HG03521 (cell line): ENCODE data around the gene HOXA11.
A peak's percentile ranks its signal among the peaks of the same experiment; 100 is the strongest.

Source experiments
- ATAC-seq: cut with Tn5 transposase; IDR thresholded peaks from one replicate; pipeline ENCODE4 v1.9.1; 2021; ENCODE audit warnings: mild to moderate bottlenecking, moderate library complexity; ENCODE audit not compliant: unreplicated experiment

HOXA11 gene

DNA sequence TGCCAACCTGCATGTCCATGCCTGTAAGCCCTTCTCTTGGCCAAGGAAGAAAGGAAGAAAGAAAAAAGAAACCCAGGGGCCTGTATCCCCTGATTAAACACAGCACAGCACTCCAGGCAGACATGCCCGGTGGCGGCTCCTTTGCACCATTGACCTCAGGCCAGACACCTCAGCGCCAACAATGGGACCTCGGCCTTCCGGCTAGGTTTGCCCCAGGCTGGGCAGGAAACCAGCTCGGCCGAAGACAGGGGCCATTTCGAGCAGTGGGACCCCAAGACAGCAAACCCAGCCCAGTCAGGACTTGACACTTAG lies 13.8 kb downstream of the HOXA11 start:
- no peak for ATAC-seq

DNA sequence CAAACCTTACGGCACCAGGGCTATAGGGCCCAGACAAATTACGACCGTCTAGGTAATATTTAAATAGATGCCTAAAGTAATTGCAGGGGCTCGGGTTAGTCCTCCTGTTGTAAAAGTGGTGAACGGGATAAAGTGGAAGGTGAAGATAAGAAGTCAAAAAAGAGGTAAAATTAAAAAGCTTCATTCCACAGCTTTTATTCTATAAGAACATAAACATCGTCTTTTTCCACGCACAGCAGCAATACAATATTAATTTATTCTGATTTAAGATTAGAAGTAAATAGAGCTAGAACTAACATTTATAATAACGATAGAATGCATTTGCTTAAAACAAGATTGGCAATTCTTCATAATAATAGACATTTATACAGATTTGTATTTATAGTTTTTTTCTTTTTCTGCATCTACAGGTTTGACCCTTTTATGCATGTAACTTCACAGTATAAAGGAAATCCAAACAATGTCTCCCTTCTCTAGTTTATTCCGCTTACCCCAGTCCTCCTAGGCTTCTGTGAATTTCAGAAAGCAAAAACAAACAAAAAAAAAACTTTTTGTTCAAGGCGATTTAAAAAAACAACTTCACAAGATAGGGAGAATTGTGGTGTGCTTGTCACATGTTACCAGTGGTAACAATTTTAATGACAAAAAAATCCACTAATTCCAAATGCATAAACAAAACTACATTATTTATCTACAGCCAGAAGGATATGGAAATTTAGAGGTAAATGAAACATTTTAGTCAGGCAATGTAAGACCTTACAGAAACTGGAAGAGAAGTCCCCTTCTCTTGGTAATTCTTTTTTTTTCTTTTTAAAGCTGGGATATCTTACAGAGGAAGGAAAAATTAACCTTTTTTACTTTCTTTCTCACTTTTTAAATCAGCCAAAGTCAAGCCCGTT lies 14.4 kb downstream of the HOXA11 start:
- ATAC-seq: no peak

DNA sequence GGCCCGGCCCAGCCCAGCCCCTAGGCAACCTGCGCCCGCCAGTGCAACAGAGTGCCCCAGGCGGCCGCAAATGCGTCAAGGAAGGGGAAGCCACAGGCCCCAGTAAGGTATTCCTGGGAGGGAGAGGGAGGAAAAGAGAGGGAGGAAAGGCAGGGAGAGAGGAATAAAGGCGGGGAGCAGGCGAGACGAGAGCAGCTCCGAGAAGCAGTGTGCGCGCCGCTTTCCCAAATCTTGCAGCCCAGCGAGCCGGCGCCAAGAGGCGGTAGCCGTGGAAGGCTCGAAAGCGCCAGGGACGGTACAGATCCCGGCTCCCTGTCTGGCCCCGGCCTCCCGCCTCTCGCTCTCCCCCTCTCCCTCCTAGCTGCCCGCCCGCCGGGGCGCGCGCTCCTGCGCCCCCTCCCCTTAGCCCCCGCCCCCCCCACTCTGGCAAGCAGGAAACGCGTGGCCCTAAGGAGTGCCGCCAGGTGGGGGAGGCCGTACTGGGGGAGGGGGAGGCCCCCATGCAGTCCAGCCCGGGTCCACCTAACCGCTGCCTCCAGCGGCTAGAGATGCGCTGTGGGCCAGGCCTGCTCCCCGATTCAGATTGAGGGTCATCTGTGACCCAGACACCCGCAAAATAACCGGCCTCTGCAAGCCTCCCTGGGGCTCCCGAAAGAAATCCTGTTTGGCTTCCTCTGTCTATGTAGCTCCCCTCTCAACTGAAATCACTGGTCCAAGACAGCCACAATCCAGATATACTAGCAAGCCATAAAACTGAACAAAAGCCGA lies 15.2 kb downstream of the HOXA11 start:
- ATAC-seq: no peak

DNA sequence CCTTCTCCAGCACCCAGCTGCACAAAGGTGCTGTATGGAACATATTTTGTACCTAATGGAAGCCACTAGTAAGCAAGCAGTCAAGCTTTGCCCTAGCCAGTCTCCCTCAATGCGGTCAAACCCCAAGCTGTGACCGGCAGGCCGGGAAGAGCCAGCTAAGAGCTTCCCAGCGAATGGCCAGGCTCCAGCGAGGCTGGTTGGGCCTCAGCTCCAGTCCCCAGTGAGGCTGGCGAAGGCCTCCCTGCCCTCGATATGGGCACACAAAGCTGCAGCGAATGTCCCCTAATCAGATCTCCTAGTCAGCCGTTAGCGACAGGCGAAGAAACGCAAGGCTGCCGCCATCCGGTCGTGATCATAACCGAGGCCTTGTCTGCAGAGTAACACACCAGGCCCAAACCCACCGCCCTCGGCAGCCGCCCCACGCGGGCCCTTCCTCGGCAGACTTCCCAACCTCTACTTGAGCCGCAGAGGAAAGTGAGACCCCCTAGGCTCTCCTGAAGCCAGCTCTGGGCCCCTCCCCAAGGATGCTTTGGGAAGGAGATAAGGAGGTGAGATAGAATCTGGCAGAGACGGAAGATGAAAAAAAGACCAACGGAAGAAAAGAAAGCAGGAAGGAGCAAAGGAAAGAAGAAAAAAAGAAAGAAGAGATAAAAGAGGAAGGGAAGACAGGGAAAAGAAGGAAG lies 16.6 kb downstream of the HOXA11 start:
- no peak for ATAC-seq

DNA sequence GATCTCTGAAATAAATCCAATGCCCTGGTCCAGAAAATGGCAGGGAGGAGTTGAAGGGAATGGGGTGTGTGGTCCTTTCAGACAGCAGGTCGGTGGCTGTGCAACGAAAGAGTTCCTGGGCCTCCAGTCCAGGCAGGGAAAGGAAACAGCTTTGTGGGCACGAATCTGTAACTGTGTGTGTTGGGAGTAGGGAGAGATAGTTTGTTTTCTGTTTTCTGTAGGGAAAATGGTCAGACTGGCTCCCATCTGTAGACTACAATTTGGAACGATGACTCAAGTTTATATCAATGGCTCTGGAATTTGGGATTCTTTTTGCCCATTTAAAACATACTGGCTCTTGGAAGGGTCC lies 17.1 kb downstream of the HOXA11 start:
- no peak for ATAC-seq

DNA sequence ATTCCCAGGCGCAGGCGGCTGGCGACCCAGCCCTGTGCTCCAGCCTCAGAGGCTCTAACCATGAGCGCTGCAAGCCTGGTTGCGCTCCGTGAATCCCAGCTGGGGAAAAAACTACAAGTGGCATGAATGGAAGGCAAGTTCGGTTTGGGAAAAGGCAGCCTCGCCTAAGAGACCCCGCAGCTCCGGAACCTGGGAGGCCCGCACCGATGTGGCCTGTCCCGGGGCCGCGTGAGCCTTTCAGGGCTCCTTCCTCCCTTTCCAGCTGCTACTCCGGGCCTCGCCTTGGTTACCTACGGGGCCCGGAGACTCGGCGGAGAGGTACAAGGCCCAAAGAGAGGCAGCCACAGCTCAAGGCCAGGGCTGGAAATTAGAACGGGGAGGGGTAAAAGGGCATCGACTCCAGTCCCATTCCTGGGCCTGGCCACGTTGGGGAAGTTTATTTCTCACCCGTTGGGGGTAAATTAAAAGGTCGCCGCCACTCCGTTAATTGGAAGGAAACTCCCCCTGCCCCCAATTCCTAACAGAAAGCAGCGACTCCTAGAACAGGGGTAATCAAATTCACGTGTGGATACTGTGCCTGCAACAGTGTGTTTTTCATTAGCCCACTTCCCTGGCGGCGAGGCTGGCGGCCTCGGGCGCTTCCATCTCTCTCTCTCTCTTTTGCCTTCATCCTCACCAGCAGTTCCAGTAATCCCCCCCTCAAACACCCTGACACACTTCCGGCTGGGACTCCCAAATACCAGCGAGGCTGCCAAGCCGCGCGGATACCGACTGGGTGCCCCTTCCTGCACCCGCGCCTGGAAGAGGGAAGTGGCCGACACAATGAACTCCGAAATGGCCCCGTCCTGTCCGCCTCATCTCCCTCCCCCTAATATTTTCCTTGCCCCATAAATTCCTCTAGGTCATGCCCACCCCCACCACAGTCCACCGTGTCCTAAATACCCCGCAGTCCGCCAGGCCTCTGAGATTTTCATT lies 18.2 kb downstream of the HOXA11 start:
- no peak for ATAC-seq

DNA sequence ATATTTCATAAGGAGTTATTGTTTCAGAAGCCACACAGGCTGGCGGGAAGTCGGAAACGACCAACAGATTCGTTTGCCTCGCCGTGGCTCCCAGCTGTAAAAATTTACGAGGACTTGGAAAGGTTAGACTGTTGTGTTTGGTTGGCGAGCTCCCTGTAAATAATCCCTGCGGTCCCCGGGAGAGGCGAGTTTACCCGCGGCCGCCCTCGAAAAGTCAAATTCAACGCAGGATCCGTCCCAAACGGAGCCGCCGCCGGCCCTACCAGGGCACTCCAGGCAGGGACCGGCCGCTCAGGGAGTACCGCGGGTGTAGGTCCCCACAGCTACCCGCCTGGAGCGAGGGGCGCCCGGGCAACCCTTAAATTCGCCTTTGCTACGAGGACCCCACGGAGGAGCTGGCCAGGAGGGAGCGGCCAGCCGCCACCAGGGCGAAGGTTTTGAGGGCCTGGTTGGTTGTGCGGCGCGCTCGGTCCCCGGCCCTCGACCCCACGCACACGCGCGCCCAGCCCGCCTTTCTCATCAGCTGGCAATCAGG lies 19.0 kb downstream of the HOXA11 start:
- ATAC-seq: no peak

DNA sequence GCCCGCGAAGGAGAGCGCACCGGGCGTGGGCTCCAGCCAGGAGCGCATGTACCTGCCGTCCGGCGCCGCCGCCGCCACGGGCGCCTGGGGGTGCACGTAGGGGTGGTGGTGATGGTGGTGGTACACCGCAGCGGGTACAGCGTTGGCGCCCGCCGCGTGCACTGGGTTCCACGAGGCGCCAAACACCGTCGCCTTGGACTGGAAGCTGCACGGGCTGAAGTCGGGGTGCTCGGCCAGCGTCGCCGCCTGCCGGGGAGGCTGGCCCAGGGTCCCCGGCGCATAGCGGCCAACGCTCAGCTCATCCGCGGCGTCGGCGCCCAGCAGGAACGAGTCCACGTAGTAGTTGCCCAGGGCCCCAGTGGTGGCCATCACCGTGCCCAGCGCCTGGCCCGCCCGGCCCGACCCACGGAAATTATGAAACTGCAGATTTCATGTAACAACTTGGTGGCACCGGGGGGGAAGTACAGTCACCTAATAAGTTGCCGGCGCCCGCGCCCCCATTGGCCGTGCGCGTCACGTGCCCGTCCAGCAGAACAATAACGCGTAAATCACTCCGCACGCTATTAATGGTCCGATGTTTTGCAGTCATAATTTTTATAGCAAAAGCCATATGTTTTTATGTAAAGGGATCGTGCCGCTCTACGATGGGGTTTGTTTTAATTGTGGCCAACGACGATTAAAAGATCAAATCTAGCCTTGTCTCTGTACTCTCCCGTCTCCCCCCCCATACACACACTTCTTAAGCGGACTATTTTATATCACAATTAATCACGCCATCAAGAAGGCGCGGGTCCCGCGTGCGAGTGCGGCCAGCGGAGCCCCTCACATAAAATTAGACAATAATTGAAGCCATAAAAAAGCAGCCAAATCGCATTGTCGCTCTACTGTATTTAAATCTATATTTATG lies 19.7 kb downstream of the HOXA11 start, which contains the start of gene HOXA9:
Gene HOXA9 (minus strand): TSS at position 449 of the 907 bp plus-strand sequence. CDS start 80 bp downstream, at position 369.
- ATAC-seq: no peak

DNA sequence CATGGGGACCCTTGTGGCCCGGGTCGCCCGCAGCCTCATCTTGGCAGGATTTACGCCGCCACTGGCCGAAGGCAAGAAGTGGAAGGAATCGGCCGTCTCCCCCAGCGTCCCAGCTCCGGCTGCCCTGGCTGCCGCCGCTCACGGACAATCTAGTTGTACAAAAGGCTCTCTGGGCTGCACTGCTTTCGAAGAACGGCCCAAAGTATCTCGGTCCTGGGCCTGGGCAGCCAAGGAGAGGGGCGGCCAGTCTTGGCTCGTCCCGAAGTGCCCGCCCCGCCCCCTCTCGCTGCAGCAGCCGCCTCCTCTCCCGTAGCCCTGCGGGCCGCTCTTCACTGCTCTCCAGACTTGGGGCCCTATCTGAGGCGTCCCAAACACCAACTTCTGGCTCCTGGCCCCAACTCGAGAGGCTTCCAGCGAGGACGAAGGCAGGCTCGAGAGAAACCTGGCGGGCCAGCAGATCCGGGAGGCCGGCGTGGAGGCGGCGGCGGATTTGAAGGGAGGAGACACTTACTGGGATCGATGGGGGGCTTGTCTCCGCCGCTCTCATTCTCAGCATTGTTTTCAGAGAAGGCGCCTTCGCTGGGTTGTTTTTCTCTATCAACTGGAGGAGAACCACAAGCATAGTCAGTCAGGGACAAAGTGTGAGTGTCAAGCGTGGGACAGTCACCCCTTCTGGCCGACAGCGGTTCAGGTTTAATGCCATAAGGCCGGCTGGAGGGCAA lies 20.5 kb downstream of the HOXA11 start:
- no peak for ATAC-seq

DNA sequence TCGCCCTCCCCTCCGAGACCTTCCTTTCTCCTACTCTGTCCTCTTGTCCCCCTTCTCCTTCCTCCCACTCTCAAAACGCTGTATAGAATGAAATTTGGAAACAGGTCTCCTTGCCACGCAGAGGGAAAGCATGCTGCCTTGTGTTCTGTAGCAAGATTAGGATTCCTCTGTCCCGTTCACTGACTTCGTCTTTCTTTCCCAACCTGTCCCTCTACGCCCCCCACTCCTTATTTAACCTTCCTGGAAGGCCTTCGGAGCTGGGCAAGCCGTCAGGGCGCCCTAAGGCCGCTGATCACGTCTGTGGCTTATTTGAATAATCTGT lies 21.0 kb downstream of the HOXA11 start:
- no peak for ATAC-seq

DNA sequence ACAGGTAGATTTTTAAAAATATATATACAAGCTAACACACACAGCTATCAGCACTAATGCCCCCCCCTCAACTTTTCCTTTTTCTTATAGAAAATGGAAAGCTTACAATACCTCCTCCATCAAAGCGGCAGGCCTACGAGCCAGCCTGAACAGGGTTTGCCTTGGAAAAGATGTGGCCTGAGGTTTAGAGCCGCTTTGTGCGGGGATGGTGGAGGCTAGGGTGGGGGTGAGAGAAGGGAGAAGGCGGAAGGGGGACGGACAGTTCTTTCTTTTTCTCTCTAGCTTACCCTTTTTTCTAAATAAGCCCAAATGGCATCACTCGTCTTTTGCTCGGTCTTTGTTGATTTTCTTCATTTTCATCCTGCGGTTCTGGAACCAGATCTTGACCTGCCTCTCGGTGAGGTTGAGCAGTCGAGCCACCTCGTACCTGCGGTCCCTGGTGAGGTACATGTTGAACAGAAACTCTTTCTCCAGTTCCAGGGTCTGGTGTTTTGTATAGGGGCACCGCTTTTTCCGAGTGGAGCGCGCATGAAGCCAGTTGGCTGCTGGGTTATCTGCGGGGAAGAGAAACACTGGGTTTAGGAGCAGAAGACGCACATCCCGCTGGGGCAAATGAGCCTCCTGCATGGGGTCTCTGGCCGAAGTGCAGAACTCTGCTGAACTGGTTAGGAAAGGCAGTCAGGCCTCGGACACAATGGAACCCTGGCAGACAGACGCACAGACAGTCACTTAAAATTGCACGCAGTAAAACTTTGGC lies 21.6 kb downstream of the HOXA11 start:
- ATAC-seq: no peak

DNA sequence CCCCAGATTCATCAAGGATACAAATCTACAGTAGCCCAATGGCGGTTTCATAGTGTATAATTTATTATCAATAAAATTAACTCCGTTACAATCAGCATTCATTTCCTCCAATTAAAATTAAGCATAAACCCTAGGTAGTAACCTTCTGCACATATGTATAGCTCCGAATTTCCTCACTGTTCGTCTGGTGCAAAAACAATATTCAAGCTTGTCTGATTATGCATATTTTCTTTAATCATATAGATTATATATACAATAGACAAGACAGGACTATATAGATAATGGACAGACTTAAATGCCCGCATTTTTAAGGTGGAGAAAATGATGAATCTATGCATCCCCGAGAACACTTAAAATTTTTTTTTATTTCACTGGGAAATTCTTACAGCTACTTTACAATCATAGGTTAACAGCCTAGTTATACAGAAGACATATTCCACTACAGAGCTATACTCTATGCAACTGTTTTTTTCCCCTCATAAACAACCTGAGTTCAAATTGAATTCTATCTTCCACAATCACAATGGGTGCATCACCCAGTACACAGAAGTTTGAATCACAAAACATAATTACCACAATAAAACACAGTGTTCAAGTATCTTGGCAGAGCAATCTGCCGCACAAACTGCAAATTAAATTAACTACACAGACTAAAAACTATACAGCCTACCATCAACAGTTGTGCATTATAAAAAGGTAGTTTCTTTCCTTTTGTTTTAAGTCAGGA lies 22.3 kb downstream of the HOXA11 start:
- no peak for ATAC-seq

DNA sequence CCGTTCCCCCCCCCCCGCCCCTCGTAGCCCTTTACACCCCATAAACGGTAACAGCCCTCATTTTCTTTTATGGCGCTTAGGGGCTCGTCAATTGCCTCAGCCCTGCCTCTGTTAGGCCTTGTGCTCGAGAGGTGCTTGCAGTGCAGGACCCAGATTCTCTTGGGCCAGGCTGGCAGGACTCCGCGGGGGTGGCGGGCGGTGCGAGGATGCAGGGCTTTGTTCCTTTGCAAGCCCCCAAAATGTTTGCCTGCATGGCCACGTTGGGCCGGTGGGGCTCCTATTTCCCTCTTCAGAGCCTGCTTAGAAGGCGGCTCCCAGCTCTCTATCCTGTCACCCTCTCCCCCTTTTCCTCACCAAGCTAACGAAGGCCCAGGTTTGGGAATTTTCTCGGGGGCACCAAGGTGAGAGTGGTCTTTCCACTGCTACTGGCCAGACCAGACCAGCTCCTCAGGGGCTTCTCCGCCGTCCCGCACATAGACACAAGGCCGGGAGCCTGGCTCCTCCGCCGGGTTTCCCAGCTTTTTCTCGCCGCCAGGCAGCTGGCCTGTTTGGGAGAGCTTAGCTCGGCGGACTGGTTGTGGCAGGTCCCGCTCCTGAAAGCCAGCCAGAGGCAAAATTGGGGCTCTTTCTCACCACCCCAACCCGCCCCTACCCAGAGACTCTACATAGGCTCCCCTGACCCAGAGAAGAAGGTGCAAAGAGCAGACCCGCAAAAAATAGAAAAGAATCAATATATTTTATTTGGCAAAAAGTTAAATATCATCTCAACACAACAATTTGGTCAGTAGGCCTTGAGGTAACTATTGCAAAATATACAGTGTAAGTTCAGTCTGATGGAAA lies 23.1 kb downstream of the HOXA11 start:
- ATAC-seq: no peak

DNA sequence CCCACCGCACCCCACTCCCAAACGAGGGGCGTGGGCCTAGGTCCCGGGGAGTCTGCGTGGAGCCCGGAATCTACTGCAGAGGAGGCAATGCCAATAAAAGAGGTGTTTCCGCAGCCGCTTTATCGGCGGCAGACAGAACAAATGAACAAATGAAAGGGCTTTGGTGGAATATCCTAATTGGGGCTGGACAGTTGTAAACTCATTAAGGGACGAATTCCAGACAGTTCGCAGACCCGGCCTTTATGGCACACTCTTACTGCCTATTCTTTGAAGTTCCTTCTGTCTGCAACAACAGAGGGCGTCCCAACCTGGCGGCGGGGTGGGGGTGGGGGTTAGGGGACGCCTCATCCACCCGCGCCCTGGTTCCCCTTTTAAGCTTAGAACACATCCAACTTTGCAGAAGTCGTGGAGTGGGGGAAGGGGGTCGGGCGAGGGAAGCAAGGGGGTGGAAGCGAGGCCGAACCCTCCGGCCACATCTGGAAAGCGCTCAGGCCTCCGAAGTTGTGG lies 23.8 kb downstream of the HOXA11 start:
- ATAC-seq: no peak

DNA sequence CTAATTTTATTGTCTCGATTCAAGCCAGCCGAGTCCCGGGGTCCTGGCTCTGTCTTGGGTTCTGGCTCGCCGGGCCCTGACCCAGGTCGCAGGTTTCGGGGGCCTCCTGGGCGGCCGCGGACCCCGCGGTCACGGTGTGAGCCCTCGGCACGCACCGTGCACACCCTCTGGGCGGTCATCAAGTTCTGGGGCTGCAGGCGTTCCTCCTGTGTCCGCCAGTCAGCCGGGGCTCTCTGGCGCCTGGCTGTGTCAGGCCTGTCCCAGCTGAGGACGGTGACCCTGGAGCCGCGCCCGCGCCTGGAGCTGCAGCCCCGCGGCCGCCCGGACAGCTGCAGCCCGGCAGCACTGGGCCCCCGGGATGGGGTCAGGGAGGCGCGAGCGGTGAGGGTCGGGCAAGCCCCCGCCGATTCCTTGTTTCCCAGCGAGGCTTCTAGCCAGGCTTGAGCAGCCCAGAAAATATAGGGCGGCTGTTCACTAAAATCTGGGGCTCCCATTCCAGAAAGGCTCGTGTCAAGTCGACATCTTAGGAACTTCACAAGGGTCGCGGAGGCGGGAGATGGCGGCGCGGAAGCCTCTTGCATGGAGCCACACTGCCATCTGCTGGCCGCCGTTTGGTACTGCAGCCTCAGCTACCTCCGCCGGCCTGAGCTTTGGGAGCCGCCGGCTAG lies 24.4 kb downstream of the HOXA11 start:
- peak; percentile 40 for ATAC-seq

DNA sequence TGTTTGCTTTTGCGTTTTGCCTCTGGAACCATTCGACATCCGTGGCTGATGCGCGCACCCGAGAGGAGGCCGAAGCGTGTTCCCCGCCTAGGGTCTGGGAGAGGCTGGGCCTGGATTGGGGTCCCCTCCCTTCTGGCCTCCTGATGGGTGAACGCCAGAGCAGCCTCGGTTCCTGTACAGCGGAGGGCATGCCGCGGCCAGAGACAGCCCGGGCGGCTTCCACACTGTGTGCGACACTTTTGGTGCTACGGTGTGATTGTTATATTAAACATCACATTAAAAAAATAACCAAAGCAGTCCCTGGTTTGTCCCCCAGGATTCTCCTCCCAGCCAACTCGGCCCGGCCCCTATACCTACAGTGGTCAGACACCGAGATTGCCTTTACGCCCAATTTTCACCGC lies 24.9 kb downstream of the HOXA11 start:
- ATAC-seq: no peak
